Duodenal mucosa (tissue), 2 donors: ENCODE data around the gene RGL1.

ENCODE experiments used
- H3K27ac ChIP-seq: one replicate; pipeline ENCODE4 v1.7.0; 2013; ENCODE audit warnings: low read depth, low read length
- H3K27me3 ChIP-seq, 2 donors: one replicate each; pipeline ENCODE4 v1.7.0; 2013; ENCODE audit warnings: low read length in 2 of 2, control low read depth in 1 of 2; ENCODE audit not compliant: insufficient read depth in 2 of 2, control insufficient read depth in 1 of 2
- H3K36me3 ChIP-seq, 2 donors: one replicate each; pipeline ENCODE4 v1.7.0; 2013; ENCODE audit warnings: low read length in 2 of 2, control low read depth in 1 of 2; ENCODE audit not compliant: insufficient read depth in 2 of 2, control insufficient read depth in 1 of 2
- H3K4me1 ChIP-seq, 2 donors: one replicate each; pipeline ENCODE4 v1.7.0; 2013; ENCODE audit warnings: low read length in 2 of 2, control low read depth in 1 of 2; ENCODE audit not compliant: insufficient read depth in 2 of 2, control insufficient read depth in 1 of 2
- H3K4me3 ChIP-seq, 2 donors: one replicate each; pipeline ENCODE4 v1.7.0; 2013; ENCODE audit warnings: low read length in 2 of 2, low read depth in 1 of 2
- H3K9ac ChIP-seq, 2 donors: one replicate each; pipeline ENCODE4 v1.7.0; 2013; ENCODE audit warnings: low read length in 2 of 2, low read depth in 1 of 2
- H3K9me3 ChIP-seq, 2 donors: one replicate each; pipeline ENCODE4 v1.7.0; 2013; ENCODE audit warnings: low read length in 2 of 2, control low read depth in 1 of 2; ENCODE audit not compliant: control insufficient read depth in 1 of 2

RGL1 gene

DNA sequence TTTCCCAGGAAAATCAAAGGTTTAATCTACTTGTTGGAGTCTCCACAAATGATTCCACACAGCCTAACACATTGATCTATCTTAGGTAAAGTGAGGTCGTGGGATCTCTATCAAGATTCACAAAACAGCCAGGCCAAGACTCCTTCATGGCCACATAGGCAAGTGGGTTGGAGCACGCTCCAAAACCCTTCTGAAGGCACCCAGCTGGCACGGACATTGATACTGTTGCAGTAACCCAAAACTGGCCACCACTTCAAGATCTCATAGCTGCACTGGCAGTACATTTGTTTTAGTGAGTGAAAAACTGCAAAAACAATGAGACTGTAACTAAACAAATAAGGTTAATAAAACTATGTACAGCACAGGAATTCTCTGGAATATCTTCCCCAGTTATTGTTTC is 170.7 kb downstream of the RGL1 start:
- H3K9ac ChIP-seq, result no peak overlapping the region
- no peaks in the 10 kb centered on the region for H3K36me3 ChIP-seq
- no peaks in the 10 kb centered on the region for H3K27me3 ChIP-seq
- H3K4me3 ChIP-seq, result no peak overlapping the region
- no peaks in the 10 kb centered on the region for H3K9me3 ChIP-seq
- no peaks in the 10 kb centered on the region for H3K4me1 ChIP-seq
- H3K27ac ChIP-seq, result no peak overlapping the region

DNA sequence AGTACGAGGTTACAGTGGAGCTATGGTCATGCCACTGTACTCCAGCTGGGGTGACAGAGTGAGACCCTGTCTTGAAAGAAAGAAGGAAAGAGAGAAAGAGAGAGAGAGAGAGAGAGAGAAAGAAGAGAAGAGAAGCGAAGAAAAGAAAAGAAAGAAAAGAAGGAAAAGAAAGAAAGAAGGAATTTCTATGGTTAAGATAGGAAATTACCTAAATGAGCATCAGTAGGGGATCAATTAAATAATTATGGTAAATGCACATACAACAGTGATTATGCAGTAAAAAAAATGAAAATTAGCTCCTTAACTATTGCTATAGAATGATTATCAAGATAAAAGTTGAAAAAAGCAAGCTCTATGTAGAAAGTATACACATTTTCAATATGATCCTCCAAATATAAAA is 172.8 kb downstream of the RGL1 start:
- Histone ChIP-seq H3K36me3 (no peaks in the 10 kb centered on the region), H3K9me3 (no peaks in the 10 kb centered on the region), H3K4me3 (no peak overlapping the region), H3K4me1 (no peaks in the 10 kb centered on the region), H3K9ac (no peak overlapping the region), H3K27me3 (no peaks in the 10 kb centered on the region), H3K27ac (no peak overlapping the region)
